ENCODE data around the gene LARGE2. TPM values are rescaled to one million over a fixed set of nuclear protein-coding genes. Genes with fewer than 3 reads are reported as not detected.
A peak's percentile ranks its signal among the peaks of the same experiment; 100 is the strongest.

The LARGE2 gene
- total RNA-seq, 4 donors from 2014 or later = 0.24 to 0.37 TPM; not detected in 2

GRCh38 chr11:45964911-45965389, 42.5 kb downstream of the LARGE2 start:
- DNase-seq (ENCODE audit: low spot score) = no peak
- peak; percentile 92 for ATAC-seq (ENCODE audit: low FRiP score)
- TF ChIP-seq CTCF (IDR thresholded peaks at IDR 0.05) = peak in 2 of 3 donors; percentile 33 to 74

GRCh38 chr11:45967506-45967905, 45.0 kb downstream of the LARGE2 start:
- DNase-seq (ENCODE audit: low spot score) (no peak), ATAC-seq (ENCODE audit: low FRiP score) (no peak)
- no peak for TF ChIP-seq CTCF (IDR thresholded peaks at IDR 0.05)

- DNase-seq (ENCODE audit: low spot score) (no peak), ATAC-seq (ENCODE audit: low FRiP score) (no peak)
- TF ChIP-seq CTCF (IDR thresholded peaks at IDR 0.05) = no peak
These were observed 46.4 kb downstream of the LARGE2 start for GRCh38 chr11:45968901-45969300.

DNA sequence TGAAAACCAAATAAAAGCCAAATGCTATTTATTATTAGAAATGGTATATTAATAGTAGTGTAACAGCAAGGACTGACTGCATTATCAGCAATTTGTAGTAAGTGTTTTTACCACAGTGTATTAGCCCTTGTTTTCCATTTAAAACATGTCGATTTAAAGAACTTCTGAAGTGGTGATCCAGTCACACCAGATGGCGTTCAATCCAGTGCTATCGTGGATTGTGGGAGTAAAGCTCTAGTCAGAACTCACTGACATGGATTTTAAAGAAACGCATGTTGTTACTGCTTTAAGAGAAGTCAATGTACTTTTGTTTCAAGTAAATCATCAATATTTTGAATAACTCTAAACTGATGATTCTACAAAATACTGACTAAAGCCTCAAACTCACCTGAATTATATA, 51.1 kb downstream of the LARGE2 start:
- TF ChIP-seq CTCF (IDR thresholded peaks at IDR 0.05) = no peak
- no peak for ATAC-seq (ENCODE audit: low FRiP score)
- no peak for DNase-seq (ENCODE audit: low spot score)

- ATAC-seq (ENCODE audit: low FRiP score) = no peak
- TF ChIP-seq CTCF (IDR thresholded peaks at IDR 0.05) = no peak
- DNase-seq (ENCODE audit: low spot score) = no peak
These were observed 52.4 kb downstream of the LARGE2 start for GRCh38 chr11:45974806-45975205.

Other genes starting within 250 kb of the LARGE2 start
- gene SLC35C1, start 117.5 kb upstream of the LARGE2 start, total RNA-seq = 100 to 1,000 TPM in 1 of 4 donors, 10 to 100 TPM in 3; 18.6 to 103 (median 73.0) TPM
- gene CRY2, start 75.2 kb upstream of the LARGE2 start, total RNA-seq = 10 to 100 TPM; 53.1 to 63.4 (median 60.2) TPM
- 1 to 10 TPM; 3.2 to 7.4 (median 4.3) TPM for gene MAPK8IP1, start 37.0 kb upstream of the LARGE2 start, total RNA-seq
- gene FREY1, start 15.4 kb upstream of the LARGE2 start, total RNA-seq = 1 to 10 TPM in 1 of 4 donors, not detected in 3; 1.6 TPM
- gene PEX16, start 4.8 kb upstream of the LARGE2 start, total RNA-seq = 10 to 100 TPM; 20.1 to 25.0 (median 22.8) TPM
- 10 to 100 TPM; 16.1 to 73.0 (median 22.1) TPM for gene PHF21A, start 198.8 kb downstream of the LARGE2 start, total RNA-seq

Data from omental fat pad (tissue), 4 donors.